Measurements from ENCODE around the gene THBS1. TPM values are rescaled to one million over a fixed set of nuclear protein-coding genes. Genes with fewer than 3 reads are reported as not detected.
A peak's percentile ranks its signal among the peaks of the same experiment; 100 is the strongest.

The THBS1 gene
- total and polyA plus RNA-seq, 3 experiments from 2014 or later, result 0.72 to 6.9 (median 6.6) TPM

GRCh38 chr15:39556461-39556860 lies 24.4 kb upstream of the THBS1 start:
- H3K36me3 Mint-ChIP-seq, result no peaks in the 10 kb centered on the region
- H3K4me3 ChIP-seq (ENCODE audit: low read length), result no peak overlapping the region
- no peak for DNase-seq
- no peaks in the 10 kb centered on the region for H3K9me3 ChIP-seq (ENCODE audit: low read length)
- ChIA-PET POLR2A (no interaction called here), CTCF (no interaction called here)
- H3K9me3 Mint-ChIP-seq, result no peaks in the 10 kb centered on the region
- H3K27ac ChIP-seq (ENCODE audit: low read depth, low read length), result no peak overlapping the region
- peaks cover 0 to 4% of the 10 kb centered on the region in 2 donors for H3K27me3 Mint-ChIP-seq
- no peaks in the 10 kb centered on the region for H3K36me3 ChIP-seq (ENCODE audit: insufficient read depth, low read length)
- H3K4me1 Mint-ChIP-seq, result no peaks in the 10 kb centered on the region
- H3K27me3 ChIP-seq (ENCODE audit: insufficient read depth, low read length, poor library complexity, severe bottlenecking), result peaks cover 4% of the 10 kb centered on the region
- no peaks in the 10 kb centered on the region for H3K4me1 ChIP-seq (ENCODE audit: insufficient read depth, low read length)
- no peak overlapping the region for H3K27ac Mint-ChIP-seq
- H3K4me3 Mint-ChIP-seq, result no peak overlapping the region

GRCh38 chr15:39558421-39558820 lies 22.5 kb upstream of the THBS1 start:
- Histone ChIP-seq H3K27ac (ENCODE audit: low read depth, low read length) (no peak overlapping the region), H3K9me3 (ENCODE audit: low read length) (no peaks in the 10 kb centered on the region), H3K36me3 (ENCODE audit: insufficient read depth, low read length) (no peaks in the 10 kb centered on the region), H3K4me1 (ENCODE audit: insufficient read depth, low read length) (no peaks in the 10 kb centered on the region), H3K27me3 (ENCODE audit: insufficient read depth, low read length, poor library complexity, severe bottlenecking) (peaks cover 4% of the 10 kb centered on the region), H3K4me3 (ENCODE audit: low read length) (no peak overlapping the region)
- peaks cover 0 to 3% of the 10 kb centered on the region in 2 donors for H3K27me3 Mint-ChIP-seq
- H3K36me3 Mint-ChIP-seq, result no peaks in the 10 kb centered on the region
- ChIA-PET POLR2A (no interaction called here), CTCF (interaction anchor here (1.4 kb wide), 1 partner anchor 22 kb away, joined by 3 read pairs; the partner anchor contains the start of gene THBS1)
- no peak overlapping the region for H3K27ac Mint-ChIP-seq
- DNase-seq, result no peak
- H3K4me3 Mint-ChIP-seq, result no peak overlapping the region
- H3K4me1 Mint-ChIP-seq, result no peaks in the 10 kb centered on the region
- no peaks in the 10 kb centered on the region for H3K9me3 Mint-ChIP-seq

GRCh38 chr15:39564972-39565665 lies 15.8 kb upstream of the THBS1 start:
- H3K27ac ChIP-seq (ENCODE audit: low read depth, low read length), result no peak overlapping the region
- H3K27me3 ChIP-seq (ENCODE audit: insufficient read depth, low read length, poor library complexity, severe bottlenecking), result peaks cover 3% of the 10 kb centered on the region
- Mint-ChIP-seq H3K36me3 (no peaks in the 10 kb centered on the region), H3K4me3 (no peak overlapping the region), H3K9me3 (no peaks in the 10 kb centered on the region), H3K27me3 (peaks cover 17 to 24% of the 10 kb centered on the region in 2 donors), H3K4me1 (no peaks in the 10 kb centered on the region), H3K27ac (no peak overlapping the region)
- no peak for DNase-seq
- ChIA-PET CTCF (no interaction called here), POLR2A (no interaction called here)
- no peaks in the 10 kb centered on the region for H3K9me3 ChIP-seq (ENCODE audit: low read length)
- no peak overlapping the region for H3K4me3 ChIP-seq (ENCODE audit: low read length)
- no peaks in the 10 kb centered on the region for H3K4me1 ChIP-seq (ENCODE audit: insufficient read depth, low read length)
- H3K36me3 ChIP-seq (ENCODE audit: insufficient read depth, low read length), result no peaks in the 10 kb centered on the region

- CTCF ChIA-PET, result no interaction called here
- H3K36me3 Mint-ChIP-seq, result no peaks in the 10 kb centered on the region
Measured at GRCh38 chr15:39565851-39566250, 15.0 kb upstream of the THBS1 start.

GRCh38 chr15:39573287-39573686 lies 7.6 kb upstream of the THBS1 start:
- peaks cover 17 to 87% of the 10 kb centered on the region in 2 donors for H3K27me3 Mint-ChIP-seq
- ChIA-PET CTCF (no interaction called here), POLR2A (no interaction called here)

More at GRCh38 chr15:39565851-39566250, 15.0 kb upstream of the THBS1 start:
- Histone ChIP-seq H3K27ac (ENCODE audit: low read depth, low read length) (no peak overlapping the region), H3K4me3 (ENCODE audit: low read length) (no peak overlapping the region), H3K4me1 (ENCODE audit: insufficient read depth, low read length) (no peaks in the 10 kb centered on the region), H3K36me3 (ENCODE audit: insufficient read depth, low read length) (no peaks in the 10 kb centered on the region), H3K9me3 (ENCODE audit: low read length) (no peaks in the 10 kb centered on the region), H3K27me3 (ENCODE audit: insufficient read depth, low read length, poor library complexity, severe bottlenecking) (peaks cover 3% of the 10 kb centered on the region)
- no peaks in the 10 kb centered on the region for H3K9me3 Mint-ChIP-seq
- peaks cover 17 to 31% of the 10 kb centered on the region in 2 donors for H3K27me3 Mint-ChIP-seq
- DNase-seq, result no peak
- POLR2A ChIA-PET, result no interaction called here
- H3K4me3 Mint-ChIP-seq, result peak overlapping the region in 1 of 7 donors; percentile 19
- no peaks in the 10 kb centered on the region for H3K4me1 Mint-ChIP-seq
- H3K27ac Mint-ChIP-seq, result no peak overlapping the region

GRCh38 chr15:39573844-39574243 lies 7.0 kb upstream of the THBS1 start:
- H3K36me3 ChIP-seq (ENCODE audit: insufficient read depth, low read length), result no peaks in the 10 kb centered on the region
- Mint-ChIP-seq H3K27me3 (peaks cover 14 to 89% of the 10 kb centered on the region in 2 donors), H3K36me3 (no peaks in the 10 kb centered on the region), H3K27ac (no peak overlapping the region), H3K9me3 (no peaks in the 10 kb centered on the region), H3K4me1 (no peaks in the 10 kb centered on the region), H3K4me3 (no peak overlapping the region)
- no peaks in the 10 kb centered on the region for H3K9me3 ChIP-seq (ENCODE audit: low read length)
- no peaks in the 10 kb centered on the region for H3K4me1 ChIP-seq (ENCODE audit: insufficient read depth, low read length)
- H3K27ac ChIP-seq (ENCODE audit: low read depth, low read length), result no peak overlapping the region
- H3K4me3 ChIP-seq (ENCODE audit: low read length), result no peak overlapping the region
- ChIA-PET POLR2A (no interaction called here), CTCF (no interaction called here)
- no peak for DNase-seq
- H3K27me3 ChIP-seq (ENCODE audit: insufficient read depth, low read length, poor library complexity, severe bottlenecking), result peaks cover 10% of the 10 kb centered on the region

More at GRCh38 chr15:39573287-39573686, 7.6 kb upstream of the THBS1 start:
- H3K9me3 Mint-ChIP-seq, result no peaks in the 10 kb centered on the region
- Histone ChIP-seq H3K27me3 (ENCODE audit: insufficient read depth, low read length, poor library complexity, severe bottlenecking) (peaks cover 10% of the 10 kb centered on the region), H3K36me3 (ENCODE audit: insufficient read depth, low read length) (no peaks in the 10 kb centered on the region), H3K27ac (ENCODE audit: low read depth, low read length) (no peak overlapping the region), H3K4me1 (ENCODE audit: insufficient read depth, low read length) (no peaks in the 10 kb centered on the region), H3K9me3 (ENCODE audit: low read length) (no peaks in the 10 kb centered on the region), H3K4me3 (ENCODE audit: low read length) (no peak overlapping the region)
- no peak overlapping the region for H3K4me3 Mint-ChIP-seq
- no peak overlapping the region for H3K27ac Mint-ChIP-seq
- no peaks in the 10 kb centered on the region for H3K4me1 Mint-ChIP-seq
- no peaks in the 10 kb centered on the region for H3K36me3 Mint-ChIP-seq
- DNase-seq, result no peak

GRCh38 chr15:39574427-39574826 lies 6.5 kb upstream of the THBS1 start:
- H3K27me3 ChIP-seq (ENCODE audit: insufficient read depth, low read length, poor library complexity, severe bottlenecking), result peaks cover 7% of the 10 kb centered on the region
- Mint-ChIP-seq H3K4me3 (no peak overlapping the region), H3K36me3 (no peaks in the 10 kb centered on the region), H3K9me3 (no peaks in the 10 kb centered on the region), H3K4me1 (peaks cover 0 to 4% (median 0%) of the 10 kb centered on the region in 3 donors), H3K27ac (no peak overlapping the region), H3K27me3 (peaks cover 12 to 87% of the 10 kb centered on the region in 2 donors)
- ChIA-PET POLR2A (no interaction called here), CTCF (interaction anchor here (0.6 kb wide), 1 partner anchor 112 kb away, joined by 4 read pairs; no protein-coding TSS in a partner anchor)
- no peaks in the 10 kb centered on the region for H3K4me1 ChIP-seq (ENCODE audit: insufficient read depth, low read length)
- no peak overlapping the region for H3K4me3 ChIP-seq (ENCODE audit: low read length)
- H3K9me3 ChIP-seq (ENCODE audit: low read length), result no peaks in the 10 kb centered on the region
- no peaks in the 10 kb centered on the region for H3K36me3 ChIP-seq (ENCODE audit: insufficient read depth, low read length)
- no peak overlapping the region for H3K27ac ChIP-seq (ENCODE audit: low read depth, low read length)
- no peak for DNase-seq

GRCh38 chr15:39575180-39575579 lies 5.7 kb upstream of the THBS1 start:
- Mint-ChIP-seq H3K27me3 (peaks cover 15 to 86% of the 10 kb centered on the region in 2 donors), H3K9me3 (no peaks in the 10 kb centered on the region), H3K27ac (peak overlapping the region in 2 of 8 donors; percentile 25 to 45), H3K4me3 (no peak overlapping the region), H3K4me1 (peaks cover 5 to 11% (median 6%) of the 10 kb centered on the region in 3 donors), H3K36me3 (no peaks in the 10 kb centered on the region)
- H3K36me3 ChIP-seq (ENCODE audit: insufficient read depth, low read length), result no peaks in the 10 kb centered on the region
- ChIA-PET POLR2A (no interaction called here), CTCF (interaction anchor here (0.6 kb wide), 1 partner anchor 111 kb away, joined by 4 read pairs; no protein-coding TSS in a partner anchor)
- H3K4me1 ChIP-seq (ENCODE audit: insufficient read depth, low read length), result peaks cover 6% of the 10 kb centered on the region
- H3K9me3 ChIP-seq (ENCODE audit: low read length), result no peaks in the 10 kb centered on the region
- DNase-seq, result no peak
- peaks cover 7% of the 10 kb centered on the region for H3K27me3 ChIP-seq (ENCODE audit: insufficient read depth, low read length, poor library complexity, severe bottlenecking)
- H3K4me3 ChIP-seq (ENCODE audit: low read length), result no peak overlapping the region
- no peak overlapping the region for H3K27ac ChIP-seq (ENCODE audit: low read depth, low read length)
